HepG2 (cell line): ENCODE data around the gene NPAS2. TPM values are rescaled to one million over a fixed set of nuclear protein-coding genes. Genes with fewer than 3 reads are reported as not detected.

Experiments
- ARNT ChIP-seq: fragments of 450-650 bp; IDR thresholded peaks from 2 replicates; pipeline ENCODE4 v1.6.1; 2017
- ATF2 ChIP-seq: sonication (generic); formaldehyde crosslinking; IDR thresholded peaks from 2 replicates; pipeline ENCODE4 v1.4.0; 2020; ENCODE audit warnings: missing genetic modification reagents
- ATF7 ChIP-seq, 2 experiments: fragments of 450-650 bp in 1 of 2; sonication (generic) in 1 of 2; formaldehyde crosslinking in 1 of 2; IDR thresholded peaks; 2 replicates each; pipeline versions ENCODE4 v1.4.0 to v1.6.1; 2016 to 2020; ENCODE audit warnings: antibody characterized with exemption in 1 of 2, mild to moderate bottlenecking in 1 of 2, missing genetic modification reagents in 1 of 2
- ATM ChIP-seq: fragments of 450-650 bp; IDR thresholded peaks from 2 replicates; pipeline ENCODE4 v1.7.1; 2017; ENCODE audit warnings: mild to moderate bottlenecking, borderline replicate concordance
- CERS6 ChIP-seq: sonication (generic); formaldehyde crosslinking; IDR thresholded peaks from 2 replicates; pipeline ENCODE4 v1.5.0; 2020; ENCODE audit warnings: missing genetic modification reagents
- IKZF1 ChIP-seq: fragments of 450-650 bp; IDR thresholded peaks from 2 replicates; pipeline ENCODE4 v1.7.1; 2016
- PBX3 ChIP-seq: sonication (generic); formaldehyde crosslinking; IDR thresholded peaks from 2 replicates; pipeline ENCODE4 v1.8.1; 2023; ENCODE audit warnings: missing genetic modification reagents, inconsistent platforms, borderline replicate concordance
- PCBP1 ChIP-seq: fragments of 200-400 bp; formaldehyde crosslinking; IDR thresholded peaks from 2 replicates; pipeline ENCODE4 v1.6.1; 2017; ENCODE audit warnings: mild to moderate bottlenecking, low read depth, low read length, borderline replicate concordance
- REXO4 ChIP-seq: sonication (generic); formaldehyde crosslinking; IDR thresholded peaks from 2 replicates; pipeline ENCODE4 v1.8.0; 2022; ENCODE audit warnings: missing genetic modification reagents, mild to moderate bottlenecking, borderline replicate concordance
- SIN3A ChIP-seq: IDR thresholded peaks from 2 replicates; pipeline ENCODE4 v1.6.1; 2011; ENCODE audit warnings: low read depth, mild to moderate bottlenecking, control low read depth, low read length, borderline replicate concordance
- TAF15 ChIP-seq: fragments of 200-400 bp; formaldehyde crosslinking; IDR thresholded peaks from one replicate; pipeline ENCODE4 v1.6.1; 2018; ENCODE audit warnings: mild to moderate bottlenecking, low read depth, low read length; ENCODE audit not compliant: poor library complexity, severe bottlenecking
- TBP ChIP-seq: sonication (generic); formaldehyde crosslinking; IDR thresholded peaks from 2 replicates; pipeline ENCODE4 v1.5.0; 2020; ENCODE audit warnings: missing genetic modification reagents
- TEF ChIP-seq: sonication (generic); formaldehyde crosslinking; IDR thresholded peaks from 2 replicates; pipeline ENCODE4 v1.5.0; 2020; ENCODE audit warnings: missing genetic modification reagents
- THAP11 ChIP-seq: IDR thresholded peaks from 2 replicates; pipeline ENCODE4 v1.6.1; 2016; ENCODE audit warnings: missing biosample characterization, missing genetic modification reagents
- ZBTB2 ChIP-seq: sonication (generic); formaldehyde crosslinking; IDR thresholded peaks from 2 replicates; pipeline ENCODE4 v1.8.0; 2022; ENCODE audit warnings: low read depth, missing genetic modification reagents
- ZBTB3 ChIP-seq: sonication (generic); formaldehyde crosslinking; IDR thresholded peaks from 2 replicates; pipeline ENCODE4 v1.4.0; 2020; ENCODE audit warnings: low read depth, mild to moderate bottlenecking, moderate library complexity, missing genetic modification reagents, borderline replicate concordance
- ZBTB42 ChIP-seq: sonication (generic); formaldehyde crosslinking; IDR thresholded peaks from 2 replicates; pipeline ENCODE4 v1.5.0; 2020; ENCODE audit warnings: mild to moderate bottlenecking, missing genetic modification reagents
- ZNF124 ChIP-seq: sonication (generic); formaldehyde crosslinking; IDR thresholded peaks from 2 replicates; pipeline ENCODE4 v1.4.0; 2020; ENCODE audit warnings: missing genetic modification reagents
- ZNF20 ChIP-seq: sonication (generic); formaldehyde crosslinking; IDR thresholded peaks from 2 replicates; pipeline ENCODE4 v1.4.0; 2020; ENCODE audit warnings: mild to moderate bottlenecking, moderate library complexity, missing genetic modification reagents
- ZNF225 ChIP-seq: sonication (generic); formaldehyde crosslinking; IDR thresholded peaks from 2 replicates; pipeline ENCODE4 v1.4.0; 2020; ENCODE audit warnings: mild to moderate bottlenecking, missing genetic modification reagents
- ZNF30 ChIP-seq: sonication (generic); formaldehyde crosslinking; IDR thresholded peaks from 2 replicates; pipeline ENCODE4 v1.5.0; 2020; ENCODE audit warnings: mild to moderate bottlenecking, missing genetic modification reagents
- ZNF354B ChIP-seq: sonication (generic); formaldehyde crosslinking; IDR thresholded peaks from 2 replicates; pipeline ENCODE4 v1.8.0; 2022; ENCODE audit warnings: mild to moderate bottlenecking, missing genetic modification reagents
- ZNF672 ChIP-seq: sonication (generic); formaldehyde crosslinking; IDR thresholded peaks from 2 replicates; pipeline ENCODE4 v1.8.1; 2022; ENCODE audit warnings: missing genetic modification reagents
- ZNF709 ChIP-seq: sonication (generic); formaldehyde crosslinking; IDR thresholded peaks from 2 replicates; pipeline ENCODE4 v1.5.0; 2020; ENCODE audit warnings: mild to moderate bottlenecking, missing genetic modification reagents
- ZNF790 ChIP-seq: sonication (generic); formaldehyde crosslinking; IDR thresholded peaks from 2 replicates; pipeline ENCODE4 v1.8.0; 2022; ENCODE audit warnings: missing genetic modification reagents, mild to moderate bottlenecking, borderline replicate concordance
- ZSCAN29 ChIP-seq: sonication (generic); formaldehyde crosslinking; conservative IDR thresholded peaks from 2 replicates; pipeline ENCODE4 v1.4.0; 2020; ENCODE audit warnings: mild to moderate bottlenecking, missing genetic modification reagents
- ZSCAN9 ChIP-seq: IDR thresholded peaks from 2 replicates; pipeline ENCODE4 v1.6.1; 2016; ENCODE audit warnings: borderline replicate concordance
- polyA plus RNA-seq, 8 experiments: library from polyadenylated mRNA; depleted of rRNA in 3 of 8; stranded (reverse) in 7 of 8; unstranded in 1 of 8; fragments of >200 nt; fragmentation: Illumina TruSeq in 4 of 8; extraction: Trizol in 4 of 8; gene quantifications; 2 replicates each; pipeline versions ENCODE4 v1.2.1 to v1.2.3, GENCODE V29; 2011 to 2016; ENCODE audit warnings: low read depth in 4 of 8, missing spikeins in 1 of 8, mixed read lengths in 1 of 8; ENCODE audit not compliant: insufficient read depth in 1 of 8
- total RNA-seq, 5 experiments: library from RNA; depleted of rRNA; stranded (reverse); fragments of >200 nt; fragmentation: Illumina TruSeq; extraction: Trizol; gene quantifications; 2 replicates each; pipeline ENCODE4 v1.2.3, GENCODE V29; 2016; ENCODE audit warnings: low read depth in 1 of 5

Gene NPAS2
- total and polyA plus RNA-seq, 2 of the 13 experiments (the other 11 are each of a cell fraction or from before 2014, with no cell fraction given), result 14.8 to 37.5 TPM

- TF ChIP-seq ZSCAN29 (CRISPR knock-in tag), result no peak
- no peak for TF ChIP-seq TAF15
- no peak for TF ChIP-seq THAP11 (CRISPR knock-in tag)
- 0 out of 2 replicates have a peak, but pooled peaks have one; percentile 27 for TF ChIP-seq ZNF709 (CRISPR knock-in tag)
- TF ChIP-seq ZNF790 (CRISPR knock-in tag), result 0 out of 2 replicates have a peak, but pooled peaks have one; percentile 29
- TF ChIP-seq ZBTB2, result no peak
- TF ChIP-seq ATF7 (IDR thresholded peaks at IDR 0.05), result no peak
- no peak for TF ChIP-seq ATF7 (CRISPR knock-in tag; IDR thresholded peaks at IDR 0.05)
- TF ChIP-seq ZNF30 (CRISPR knock-in tag), result no peak
- no peak for TF ChIP-seq ZBTB42
- TF ChIP-seq ZNF225, result no peak
- TF ChIP-seq ZNF124 (CRISPR knock-in tag), result no peak
- 0 out of 2 replicates have a peak, but pooled peaks have one; percentile 5 for TF ChIP-seq ZNF20 (CRISPR knock-in tag)
- TF ChIP-seq SIN3A, result 0 out of 2 replicates have a peak, but pooled peaks have one; percentile 47
- no peak for TF ChIP-seq ATF2 (CRISPR knock-in tag)
- no peak for TF ChIP-seq PCBP1
- TF ChIP-seq ZSCAN9 (CRISPR knock-in tag), result no peak
- no peak for TF ChIP-seq ZBTB3
- no peak for TF ChIP-seq PBX3 (CRISPR knock-in tag)
- no peak for TF ChIP-seq ZNF672 (CRISPR knock-in tag)
- no peak for TF ChIP-seq IKZF1
- no peak for TF ChIP-seq ARNT
- TF ChIP-seq TEF (CRISPR knock-in tag), result peak; percentile 88
- no peak for TF ChIP-seq ZNF354B (CRISPR knock-in tag)
- no peak for TF ChIP-seq REXO4 (CRISPR knock-in tag)
- no peak for TF ChIP-seq CERS6
- TF ChIP-seq ATM, result peak; percentile 89; the same call in 1 of the 2 replicates
- TF ChIP-seq TBP (CRISPR knock-in tag), result no peak
Measured at GRCh38 chr2:100781009-100781325, 39.0 kb upstream of the NPAS2 start (continued).
